ENCODE results near the gene SHOC1.
A peak's percentile ranks its signal among the peaks of the same experiment; 100 is the strongest.

SHOC1 gene

GRCh38 chr9:111794835-111795556, at the start of gene SHOC1:
Gene SHOC1 (minus strand): TSS chr9:111794937. CDS start chr9:111791418, 3,519 bp downstream.
- in situ Hi-C loops (cut with MboI; ENCODE audit: low pct_unique_long_range_greater_than_20kb, low sequenced_read_pairs, unreplicated experiment), result no loop called here
- TF ChIP-seq CTCF (IDR thresholded peaks at IDR 0.05; ENCODE audit: extremely low read depth, insufficient read depth, missing control alignments), result no peak
- DNase-seq (ENCODE audit: low spot score), result no peak

GRCh38 chr9:111843971-111844370, 49.2 kb upstream of the SHOC1 start:
- no peak for TF ChIP-seq CTCF (IDR thresholded peaks at IDR 0.05; ENCODE audit: extremely low read depth, insufficient read depth, missing control alignments)
- in situ Hi-C loops (cut with MboI; ENCODE audit: low pct_unique_long_range_greater_than_20kb, low sequenced_read_pairs, unreplicated experiment), result no loop called here
- DNase-seq (ENCODE audit: low spot score), result no peak

DNA sequence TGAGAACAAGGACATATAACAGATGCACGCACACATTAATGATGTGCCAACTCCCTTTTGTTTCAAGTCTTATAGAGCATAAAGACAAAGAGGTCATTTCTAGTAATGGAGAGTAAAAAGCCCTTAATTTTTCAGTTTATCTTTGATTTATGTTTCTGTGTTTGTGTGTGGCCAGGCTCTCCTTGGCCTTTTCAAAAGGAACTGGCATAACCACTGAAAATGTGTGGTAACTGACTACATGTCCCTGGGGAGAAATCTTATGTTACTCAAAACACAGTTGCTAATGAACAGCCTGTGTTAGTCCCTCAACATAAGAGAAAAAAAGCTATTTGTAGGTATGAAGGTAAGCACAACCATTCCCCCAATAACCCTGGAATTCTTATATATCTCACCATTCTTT, 47.6 kb upstream of the SHOC1 start:
- in situ Hi-C loops (cut with MboI; ENCODE audit: low pct_unique_long_range_greater_than_20kb, low sequenced_read_pairs, unreplicated experiment), result no loop called here
- DNase-seq (ENCODE audit: low spot score), result no peak

DNA sequence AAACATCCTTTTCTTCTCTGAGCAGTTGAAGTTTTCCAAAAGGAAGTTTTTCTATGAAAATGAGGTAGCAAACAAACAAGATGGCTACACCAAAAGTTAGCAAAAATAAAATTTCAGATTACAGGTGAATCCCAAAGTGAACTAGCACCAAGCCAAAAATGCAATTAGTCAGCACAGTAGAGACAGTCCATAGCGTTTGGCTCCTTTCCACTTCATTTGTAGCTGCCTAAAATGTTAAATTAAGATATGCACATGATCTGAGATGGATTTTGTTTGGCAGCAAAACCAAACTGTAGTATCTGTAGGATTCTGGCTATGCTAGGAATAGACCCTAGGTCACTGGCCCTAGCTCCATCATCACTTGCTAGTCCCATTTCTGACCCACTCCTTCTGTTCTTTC, 45.7 kb upstream of the SHOC1 start:
- in situ Hi-C loops (cut with MboI; ENCODE audit: low pct_unique_long_range_greater_than_20kb, low sequenced_read_pairs, unreplicated experiment), result no loop called here
- TF ChIP-seq CTCF (IDR thresholded peaks at IDR 0.05; ENCODE audit: extremely low read depth, insufficient read depth, missing control alignments), result no peak
- DNase-seq (ENCODE audit: low spot score), result no peak

More for the DNA sequence above, 47.6 kb upstream of the SHOC1 start:
- TF ChIP-seq CTCF (IDR thresholded peaks at IDR 0.05; ENCODE audit: extremely low read depth, insufficient read depth, missing control alignments), result no peak

DNA sequence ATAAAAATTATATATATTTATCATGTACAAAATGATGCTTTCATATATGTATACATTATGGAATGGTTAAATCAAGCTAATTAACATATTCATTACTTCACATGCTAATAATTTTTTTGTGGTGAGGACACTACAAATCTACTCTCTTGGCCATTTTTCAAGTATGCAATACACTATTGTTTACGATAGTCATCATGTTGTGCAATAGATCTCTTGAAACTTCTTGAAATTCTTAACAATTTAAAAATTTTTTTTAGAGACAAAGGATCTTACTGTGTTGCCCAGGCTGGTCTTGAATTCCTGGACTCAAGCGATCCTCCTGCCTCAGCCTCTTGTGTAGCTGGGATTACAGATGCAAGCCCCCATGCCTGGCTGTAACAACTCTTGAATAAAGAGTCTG, 45.2 kb upstream of the SHOC1 start:
- no peak for DNase-seq (ENCODE audit: low spot score)
- no peak for TF ChIP-seq CTCF (IDR thresholded peaks at IDR 0.05; ENCODE audit: extremely low read depth, insufficient read depth, missing control alignments)
- in situ Hi-C loops (cut with MboI; ENCODE audit: low pct_unique_long_range_greater_than_20kb, low sequenced_read_pairs, unreplicated experiment), result no loop called here

GRCh38 chr9:111839387-111839786, 44.6 kb upstream of the SHOC1 start:
- peak; percentile 44 for DNase-seq (ENCODE audit: low spot score)
- in situ Hi-C loops (cut with MboI; ENCODE audit: low pct_unique_long_range_greater_than_20kb, low sequenced_read_pairs, unreplicated experiment), result no loop called here
- TF ChIP-seq CTCF (IDR thresholded peaks at IDR 0.05; ENCODE audit: extremely low read depth, insufficient read depth, missing control alignments), result no peak
